GM23338 (cell line): ENCODE measurements around the gene XRCC4. TPM values are rescaled to one million over a fixed set of nuclear protein-coding genes. Genes with fewer than 3 reads are reported as not detected.

Experiments
- ATAC-seq: fragments of 200-7000 bp; cut with Tn5 transposase; 3 replicates; pipeline ENCODE4 v1.9.1; 2020
- DNase-seq: peaks from one replicate; pipeline ENCODE4 v3.0.0-alpha.2; 2015; ENCODE audit warnings: low spot score
- H2AFZ ChIP-seq: fragments of 200-600 bp; sonication (generic); 2 replicates; pipeline ENCODE4 v1.8.0; 2016; ENCODE audit warnings: antibody characterized with exemption, mild to moderate bottlenecking, moderate library complexity
- H3F3A ChIP-seq: fragments of 200-600 bp; sonication (generic); replicated peaks from 2 replicates; pipeline ENCODE4 v1.8.0; 2017; ENCODE audit warnings: antibody characterized with exemption, mixed run types, low read depth
- H3K27ac ChIP-seq: fragments of 200-600 bp; sonication (generic); 2 replicates; pipeline ENCODE4 v1.6.1; 2016; ENCODE audit warnings: low read depth
- H3K27me3 ChIP-seq: fragments of 200-600 bp; sonication (generic); 2 replicates; pipeline ENCODE4 v1.8.0; 2016; ENCODE audit warnings: mild to moderate bottlenecking, mixed run types, moderate library complexity; ENCODE audit not compliant: insufficient read depth
- H3K36me3 ChIP-seq: fragments of 200-600 bp; sonication (generic); 2 replicates; pipeline ENCODE4 v1.8.0; 2016; ENCODE audit warnings: mild to moderate bottlenecking; ENCODE audit not compliant: insufficient read depth
- H3K4me1 ChIP-seq: fragments of 200-600 bp; sonication (generic); 2 replicates; pipeline ENCODE4 v1.8.0; 2016; ENCODE audit warnings: mild to moderate bottlenecking, moderate library complexity; ENCODE audit not compliant: insufficient read depth
- H3K4me2 ChIP-seq: fragments of 200-600 bp; sonication (generic); 2 replicates; pipeline ENCODE4 v1.7.1; 2017; ENCODE audit warnings: mixed run types
- H3K4me3 ChIP-seq: fragments of 200-600 bp; sonication (generic); 2 replicates; pipeline ENCODE4 v1.6.1; 2016; ENCODE audit warnings: mixed run types
- H3K79me2 ChIP-seq: fragments of 200-600 bp; sonication (generic); replicated peaks from 2 replicates; pipeline ENCODE4 v1.8.0; 2017; ENCODE audit warnings: mild to moderate bottlenecking; ENCODE audit not compliant: insufficient read depth
- H3K9me2 ChIP-seq: fragments of 200-600 bp; sonication (generic); 2 replicates; pipeline ENCODE4 v1.8.0; 2017; ENCODE audit not compliant: insufficient read depth
- H4K20me1 ChIP-seq: fragments of 200-600 bp; sonication (generic); replicated peaks from 2 replicates; pipeline ENCODE4 v1.8.0; 2017; ENCODE audit warnings: mild to moderate bottlenecking; ENCODE audit not compliant: insufficient read depth
- H3K27ac Mint-ChIP-seq: 2 replicates; pipeline ENCODE4 v1.8.0; 2020; ENCODE audit warnings: inconsistent platforms, mild to moderate bottlenecking, moderate library complexity, mixed read lengths
- H3K27me3 Mint-ChIP-seq: 3 replicates; pipeline ENCODE4 v1.8.0; 2022; ENCODE audit warnings: low read depth, mild to moderate bottlenecking, moderate library complexity, mixed read lengths, inconsistent platforms; ENCODE audit not compliant: insufficient read depth, poor library complexity
- H3K36me3 Mint-ChIP-seq: 3 replicates; pipeline ENCODE4 v1.8.0; 2021; ENCODE audit warnings: low read depth, mild to moderate bottlenecking, inconsistent platforms, moderate library complexity, mixed read lengths
- H3K4me1 Mint-ChIP-seq: 3 replicates; pipeline ENCODE4 v1.8.0; 2020; ENCODE audit warnings: mild to moderate bottlenecking, inconsistent platforms, mixed read lengths
- H3K4me3 Mint-ChIP-seq: 3 replicates; pipeline ENCODE4 v1.8.0; 2021; ENCODE audit warnings: moderate library complexity, mild to moderate bottlenecking, inconsistent platforms, mixed read lengths
- H3K9me3 Mint-ChIP-seq: 3 replicates; pipeline ENCODE4 v1.8.0; 2020; ENCODE audit warnings: moderate library complexity, mild to moderate bottlenecking, inconsistent platforms, mixed read lengths
- CREB1 ChIP-seq: fragments of 250-450 bp; sonication (Bioruptor Pico); IDR thresholded peaks from 2 replicates; pipeline ENCODE4 v1.5.0; 2020; ENCODE audit warnings: low read depth, mild to moderate bottlenecking, moderate library complexity
- EZH2 ChIP-seq: fragments of 200-600 bp; sonication (generic); IDR thresholded peaks from one replicate; pipeline ENCODE4 v1.8.0; 2017; ENCODE audit warnings: antibody characterized with exemption, mild to moderate bottlenecking, low read depth; ENCODE audit not compliant: unreplicated experiment
- EZH2phosphoT487 ChIP-seq: fragments of 200-600 bp; sonication (generic); IDR thresholded peaks from one replicate; pipeline ENCODE4 v1.8.1; 2018; ENCODE audit warnings: antibody characterized with exemption; ENCODE audit not compliant: unreplicated experiment
- JUNB ChIP-seq: IDR thresholded peaks from one replicate; pipeline ENCODE4 v1.6.1; 2016; ENCODE audit warnings: antibody characterized with exemption; ENCODE audit not compliant: unreplicated experiment
- NANOG ChIP-seq: IDR thresholded peaks from 2 replicates; pipeline ENCODE4 v1.6.1; 2016; ENCODE audit warnings: antibody characterized with exemption, borderline replicate concordance
- POLR2AphosphoS5 ChIP-seq: IDR thresholded peaks from 2 replicates; pipeline ENCODE4 v1.6.1; 2016; ENCODE audit warnings: antibody characterized with exemption, low read depth
- STAT1 ChIP-seq: IDR thresholded peaks from one replicate; pipeline ENCODE4 v1.6.1; 2016; ENCODE audit warnings: antibody characterized with exemption; ENCODE audit not compliant: unreplicated experiment
- ZNF114 ChIP-seq: fragments of 250-450 bp; sonication (Bioruptor Pico); IDR thresholded peaks from 2 replicates; pipeline ENCODE4 v1.5.0; 2020; ENCODE audit warnings: mild to moderate bottlenecking, moderate library complexity
- ZNF331 ChIP-seq: fragments of 250-450 bp; sonication (Bioruptor Pico); IDR thresholded peaks from 2 replicates; pipeline ENCODE4 v1.5.0; 2020; ENCODE audit warnings: low read depth, mild to moderate bottlenecking, moderate library complexity
- polyA plus RNA-seq: library from polyadenylated mRNA; unstranded; fragments of >200 nt; fragmentation: Nextera tagmentation; extraction: Ambion mirVana; gene quantifications from 2 replicates; pipeline ENCODE4 v1.2.1, GENCODE V29; 2016
- total RNA-seq: library from RNA; depleted of rRNA; stranded (reverse); fragments of >200 nt; shearing (Covaris generic); gene quantifications from 2 replicates; pipeline ENCODE4 v1.2.3, GENCODE V29; 2014
- TF ChIP-seq, protein P1 (sequence below): IDR thresholded peaks from 2 replicates; pipeline ENCODE4 v1.6.1; 2016; ENCODE audit warnings: antibody characterized with exemption
- TF ChIP-seq, protein P2 (sequence below): fragments of 250-450 bp; sonication (Bioruptor Pico); IDR thresholded peaks from 2 replicates; pipeline ENCODE4 v1.5.0; 2020; ENCODE audit warnings: mild to moderate bottlenecking, moderate library complexity
- TF ChIP-seq, protein P3 (sequence below): IDR thresholded peaks from one replicate; pipeline ENCODE4 v1.6.1; 2018; ENCODE audit warnings: antibody characterized with exemption; ENCODE audit not compliant: unreplicated experiment
- TF ChIP-seq, protein P4 (sequence below), 2 experiments: fragments of 200-600 bp in 1 of 2; sonication (generic) in 1 of 2; conservative IDR thresholded peaks; 2 replicates each; pipeline versions ENCODE4 v1.5.1 to v1.6.1; 2016 to 2017; ENCODE audit warnings: antibody characterized with exemption in 2 of 2, low read depth in 2 of 2, mild to moderate bottlenecking in 2 of 2, moderate library complexity in 1 of 2

Gene XRCC4
- total and polyA plus RNA-seq, 2 experiments from 2014 or later: 11.5 to 22.4 TPM

DNA sequence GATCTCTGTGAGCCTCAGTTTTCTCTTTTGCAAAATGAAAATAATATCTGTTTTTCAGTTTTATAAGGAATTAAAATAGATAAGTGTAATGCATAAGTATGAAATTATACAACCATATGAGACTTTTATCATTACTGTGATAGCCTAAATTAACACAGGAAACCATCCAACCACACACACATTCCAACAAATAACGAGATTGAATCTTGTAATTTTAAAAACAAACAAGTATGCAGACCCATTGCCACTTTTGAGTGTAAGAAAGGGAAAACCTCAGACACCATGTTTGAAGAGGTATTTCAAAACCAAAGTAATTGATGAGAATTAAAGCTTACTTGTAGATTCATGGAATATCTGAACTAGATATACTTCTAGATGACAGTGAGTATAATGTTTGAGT is 32.0 kb downstream of the XRCC4 start:
- no peak overlapping the region for H3K27ac ChIP-seq
- H3K4me3 Mint-ChIP-seq: no peak overlapping the region
- H2AFZ ChIP-seq: no peak overlapping the region
- H3K4me1 ChIP-seq: no peaks in the 10 kb centered on the region
- 0 out of 2 replicates have a peak, but pooled peaks cover 2% of the 10 kb centered on the region for H3K9me2 ChIP-seq
- ATAC-seq: no peak
- peaks cover 27% of the 10 kb centered on the region for H3K36me3 Mint-ChIP-seq
- peaks cover 2% of the 10 kb centered on the region; the same call in 1 of the 2 replicates for H3K36me3 ChIP-seq
- no peaks in the 10 kb centered on the region for H3K79me2 ChIP-seq
- H3K4me1 Mint-ChIP-seq: no peaks in the 10 kb centered on the region
- TF ChIP-seq POLR2AphosphoS5: no peak
- TF ChIP-seq ZNF114 (CRISPR knock-in tag): no peak
- TF ChIP-seq, protein P1, sequence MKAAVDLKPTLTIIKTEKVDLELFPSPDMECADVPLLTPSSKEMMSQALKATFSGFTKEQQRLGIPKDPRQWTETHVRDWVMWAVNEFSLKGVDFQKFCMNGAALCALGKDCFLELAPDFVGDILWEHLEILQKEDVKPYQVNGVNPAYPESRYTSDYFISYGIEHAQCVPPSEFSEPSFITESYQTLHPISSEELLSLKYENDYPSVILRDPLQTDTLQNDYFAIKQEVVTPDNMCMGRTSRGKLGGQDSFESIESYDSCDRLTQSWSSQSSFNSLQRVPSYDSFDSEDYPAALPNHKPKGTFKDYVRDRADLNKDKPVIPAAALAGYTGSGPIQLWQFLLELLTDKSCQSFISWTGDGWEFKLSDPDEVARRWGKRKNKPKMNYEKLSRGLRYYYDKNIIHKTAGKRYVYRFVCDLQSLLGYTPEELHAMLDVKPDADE: no peak
- TF ChIP-seq EZH2: no peak
- TF ChIP-seq, protein P2, sequence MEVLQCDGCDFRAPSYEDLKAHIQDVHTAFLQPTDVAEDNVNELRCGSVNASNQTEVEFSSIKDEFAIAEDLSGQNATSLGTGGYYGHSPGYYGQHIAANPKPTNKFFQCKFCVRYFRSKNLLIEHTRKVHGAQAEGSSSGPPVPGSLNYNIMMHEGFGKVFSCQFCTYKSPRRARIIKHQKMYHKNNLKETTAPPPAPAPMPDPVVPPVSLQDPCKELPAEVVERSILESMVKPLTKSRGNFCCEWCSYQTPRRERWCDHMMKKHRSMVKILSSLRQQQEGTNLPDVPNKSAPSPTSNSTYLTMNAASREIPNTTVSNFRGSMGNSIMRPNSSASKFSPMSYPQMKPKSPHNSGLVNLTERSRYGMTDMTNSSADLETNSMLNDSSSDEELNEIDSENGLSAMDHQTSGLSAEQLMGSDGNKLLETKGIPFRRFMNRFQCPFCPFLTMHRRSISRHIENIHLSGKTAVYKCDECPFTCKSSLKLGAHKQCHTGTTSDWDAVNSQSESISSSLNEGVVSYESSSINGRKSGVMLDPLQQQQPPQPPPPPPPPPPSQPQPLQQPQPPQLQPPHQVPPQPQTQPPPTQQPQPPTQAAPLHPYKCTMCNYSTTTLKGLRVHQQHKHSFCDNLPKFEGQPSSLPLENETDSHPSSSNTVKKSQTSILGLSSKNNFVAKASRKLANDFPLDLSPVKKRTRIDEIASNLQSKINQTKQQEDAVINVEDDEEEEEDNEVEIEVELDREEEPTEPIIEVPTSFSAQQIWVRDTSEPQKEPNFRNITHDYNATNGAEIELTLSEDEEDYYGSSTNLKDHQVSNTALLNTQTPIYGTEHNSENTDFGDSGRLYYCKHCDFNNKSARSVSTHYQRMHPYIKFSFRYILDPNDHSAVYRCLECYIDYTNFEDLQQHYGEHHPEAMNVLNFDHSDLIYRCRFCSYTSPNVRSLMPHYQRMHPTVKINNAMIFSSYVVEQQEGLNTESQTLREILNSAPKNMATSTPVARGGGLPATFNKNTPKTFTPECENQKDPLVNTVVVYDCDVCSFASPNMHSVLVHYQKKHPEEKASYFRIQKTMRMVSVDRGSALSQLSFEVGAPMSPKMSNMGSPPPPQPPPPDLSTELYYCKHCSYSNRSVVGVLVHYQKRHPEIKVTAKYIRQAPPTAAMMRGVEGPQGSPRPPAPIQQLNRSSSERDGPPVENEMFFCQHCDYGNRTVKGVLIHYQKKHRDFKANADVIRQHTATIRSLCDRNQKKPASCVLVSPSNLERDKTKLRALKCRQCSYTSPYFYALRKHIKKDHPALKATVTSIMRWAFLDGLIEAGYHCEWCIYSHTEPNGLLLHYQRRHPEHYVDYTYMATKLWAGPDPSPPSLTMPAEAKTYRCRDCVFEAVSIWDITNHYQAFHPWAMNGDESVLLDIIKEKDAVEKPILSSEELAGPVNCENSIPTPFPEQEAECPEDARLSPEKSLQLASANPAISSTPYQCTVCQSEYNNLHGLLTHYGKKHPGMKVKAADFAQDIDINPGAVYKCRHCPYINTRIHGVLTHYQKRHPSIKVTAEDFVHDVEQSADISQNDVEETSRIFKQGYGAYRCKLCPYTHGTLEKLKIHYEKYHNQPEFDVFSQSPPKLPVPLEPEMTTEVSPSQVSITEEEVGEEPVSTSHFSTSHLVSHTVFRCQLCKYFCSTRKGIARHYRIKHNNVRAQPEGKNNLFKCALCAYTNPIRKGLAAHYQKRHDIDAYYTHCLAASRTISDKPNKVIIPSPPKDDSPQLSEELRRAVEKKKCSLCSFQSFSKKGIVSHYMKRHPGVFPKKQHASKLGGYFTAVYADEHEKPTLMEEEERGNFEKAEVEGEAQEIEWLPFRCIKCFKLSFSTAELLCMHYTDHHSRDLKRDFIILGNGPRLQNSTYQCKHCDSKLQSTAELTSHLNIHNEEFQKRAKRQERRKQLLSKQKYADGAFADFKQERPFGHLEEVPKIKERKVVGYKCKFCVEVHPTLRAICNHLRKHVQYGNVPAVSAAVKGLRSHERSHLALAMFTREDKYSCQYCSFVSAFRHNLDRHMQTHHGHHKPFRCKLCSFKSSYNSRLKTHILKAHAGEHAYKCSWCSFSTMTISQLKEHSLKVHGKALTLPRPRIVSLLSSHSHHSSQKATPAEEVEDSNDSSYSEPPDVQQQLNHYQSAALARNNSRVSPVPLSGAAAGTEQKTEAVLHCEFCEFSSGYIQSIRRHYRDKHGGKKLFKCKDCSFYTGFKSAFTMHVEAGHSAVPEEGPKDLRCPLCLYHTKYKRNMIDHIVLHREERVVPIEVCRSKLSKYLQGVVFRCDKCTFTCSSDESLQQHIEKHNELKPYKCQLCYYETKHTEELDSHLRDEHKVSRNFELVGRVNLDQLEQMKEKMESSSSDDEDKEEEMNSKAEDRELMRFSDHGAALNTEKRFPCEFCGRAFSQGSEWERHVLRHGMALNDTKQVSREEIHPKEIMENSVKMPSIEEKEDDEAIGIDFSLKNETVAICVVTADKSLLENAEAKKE (CRISPR knock-in tag): no peak
- TF ChIP-seq STAT1: no peak
- TF ChIP-seq NANOG: no peak
- no peak for TF ChIP-seq EZH2phosphoT487
- TF ChIP-seq, protein P3, sequence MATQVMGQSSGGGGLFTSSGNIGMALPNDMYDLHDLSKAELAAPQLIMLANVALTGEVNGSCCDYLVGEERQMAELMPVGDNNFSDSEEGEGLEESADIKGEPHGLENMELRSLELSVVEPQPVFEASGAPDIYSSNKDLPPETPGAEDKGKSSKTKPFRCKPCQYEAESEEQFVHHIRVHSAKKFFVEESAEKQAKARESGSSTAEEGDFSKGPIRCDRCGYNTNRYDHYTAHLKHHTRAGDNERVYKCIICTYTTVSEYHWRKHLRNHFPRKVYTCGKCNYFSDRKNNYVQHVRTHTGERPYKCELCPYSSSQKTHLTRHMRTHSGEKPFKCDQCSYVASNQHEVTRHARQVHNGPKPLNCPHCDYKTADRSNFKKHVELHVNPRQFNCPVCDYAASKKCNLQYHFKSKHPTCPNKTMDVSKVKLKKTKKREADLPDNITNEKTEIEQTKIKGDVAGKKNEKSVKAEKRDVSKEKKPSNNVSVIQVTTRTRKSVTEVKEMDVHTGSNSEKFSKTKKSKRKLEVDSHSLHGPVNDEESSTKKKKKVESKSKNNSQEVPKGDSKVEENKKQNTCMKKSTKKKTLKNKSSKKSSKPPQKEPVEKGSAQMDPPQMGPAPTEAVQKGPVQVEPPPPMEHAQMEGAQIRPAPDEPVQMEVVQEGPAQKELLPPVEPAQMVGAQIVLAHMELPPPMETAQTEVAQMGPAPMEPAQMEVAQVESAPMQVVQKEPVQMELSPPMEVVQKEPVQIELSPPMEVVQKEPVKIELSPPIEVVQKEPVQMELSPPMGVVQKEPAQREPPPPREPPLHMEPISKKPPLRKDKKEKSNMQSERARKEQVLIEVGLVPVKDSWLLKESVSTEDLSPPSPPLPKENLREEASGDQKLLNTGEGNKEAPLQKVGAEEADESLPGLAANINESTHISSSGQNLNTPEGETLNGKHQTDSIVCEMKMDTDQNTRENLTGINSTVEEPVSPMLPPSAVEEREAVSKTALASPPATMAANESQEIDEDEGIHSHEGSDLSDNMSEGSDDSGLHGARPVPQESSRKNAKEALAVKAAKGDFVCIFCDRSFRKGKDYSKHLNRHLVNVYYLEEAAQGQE: no peak
- TF ChIP-seq ZNF331 (CRISPR knock-in tag): no peak
- TF ChIP-seq, protein P4, sequence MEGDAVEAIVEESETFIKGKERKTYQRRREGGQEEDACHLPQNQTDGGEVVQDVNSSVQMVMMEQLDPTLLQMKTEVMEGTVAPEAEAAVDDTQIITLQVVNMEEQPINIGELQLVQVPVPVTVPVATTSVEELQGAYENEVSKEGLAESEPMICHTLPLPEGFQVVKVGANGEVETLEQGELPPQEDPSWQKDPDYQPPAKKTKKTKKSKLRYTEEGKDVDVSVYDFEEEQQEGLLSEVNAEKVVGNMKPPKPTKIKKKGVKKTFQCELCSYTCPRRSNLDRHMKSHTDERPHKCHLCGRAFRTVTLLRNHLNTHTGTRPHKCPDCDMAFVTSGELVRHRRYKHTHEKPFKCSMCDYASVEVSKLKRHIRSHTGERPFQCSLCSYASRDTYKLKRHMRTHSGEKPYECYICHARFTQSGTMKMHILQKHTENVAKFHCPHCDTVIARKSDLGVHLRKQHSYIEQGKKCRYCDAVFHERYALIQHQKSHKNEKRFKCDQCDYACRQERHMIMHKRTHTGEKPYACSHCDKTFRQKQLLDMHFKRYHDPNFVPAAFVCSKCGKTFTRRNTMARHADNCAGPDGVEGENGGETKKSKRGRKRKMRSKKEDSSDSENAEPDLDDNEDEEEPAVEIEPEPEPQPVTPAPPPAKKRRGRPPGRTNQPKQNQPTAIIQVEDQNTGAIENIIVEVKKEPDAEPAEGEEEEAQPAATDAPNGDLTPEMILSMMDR (conservative IDR thresholded peaks at IDR 0.05; ENCODE audit: low read depth in 2 of 2): no peak
- TF ChIP-seq CREB1 (CRISPR knock-in tag): no peak
- no peak for TF ChIP-seq JUNB
- no peaks in the 10 kb centered on the region for H4K20me1 ChIP-seq
- H3K27me3 ChIP-seq: no peaks in the 10 kb centered on the region
- H3K27me3 Mint-ChIP-seq: no peaks in the 10 kb centered on the region
- no peak overlapping the region for H3K4me3 ChIP-seq
- H3K27ac Mint-ChIP-seq: no peak overlapping the region
- H3K9me3 Mint-ChIP-seq: peaks cover 24% of the 10 kb centered on the region
- no peak for DNase-seq
- no peak overlapping the region for H3K4me2 ChIP-seq
- H3F3A ChIP-seq: no peaks in the 10 kb centered on the region
